ENCODE data around the gene NCOA4.
"Not testable (repeated sequence)": the region's sequence is repeated elsewhere in the genome, so short reads cannot be mapped to it uniquely, and the experiment has no call there.

NCOA4 gene

GRCh38 chr10:45957928-45958327 is 72.5 kb downstream of the NCOA4 start:
- H3K36me3 ChIP-seq: peaks cover 28% of the 10 kb centered on the region
- not testable (repeated sequence) for H3K9me3 ChIP-seq, H4K20me1 ChIP-seq, H3K4me3 ChIP-seq, H3K27me3 ChIP-seq, H3K27ac ChIP-seq, H3K4me1 ChIP-seq, H3K4me2 ChIP-seq, H3K9ac ChIP-seq

DNA sequence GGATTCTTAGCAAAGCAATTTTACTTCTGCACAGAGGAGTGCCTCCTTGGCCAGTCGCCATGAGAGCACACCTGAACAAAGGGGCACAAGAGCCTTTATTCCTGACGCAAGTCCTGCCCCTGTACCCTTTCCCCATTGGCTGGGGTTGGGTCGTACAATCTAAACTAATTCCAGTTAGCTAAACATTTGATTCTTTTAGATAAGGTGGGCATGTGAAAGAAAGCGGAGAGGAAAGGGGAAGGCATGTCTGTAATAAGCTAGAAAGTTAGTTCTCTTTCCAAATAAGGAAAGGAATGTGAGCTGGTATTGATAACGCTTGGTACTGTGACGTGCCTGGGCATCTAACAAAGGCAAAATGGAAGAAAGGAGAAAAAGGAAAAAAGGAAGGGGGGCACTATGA is 73.8 kb downstream of the NCOA4 start:
- H4K20me1 ChIP-seq, H3K27ac ChIP-seq, H3K27me3 ChIP-seq, H3K4me1 ChIP-seq, H3K4me3 ChIP-seq, H3K9me3 ChIP-seq, H3K4me2 ChIP-seq, H3K9ac ChIP-seq: not testable (repeated sequence)
- peaks cover 30% of the 10 kb centered on the region for H3K36me3 ChIP-seq

Data from BLaER1 (cell line).